Stimulated activated CD4-positive, alpha-beta T cell treated with anti-CD3 and anti-CD28 coated beads, Interleukin-15, amount 100 ng/mL, for 48 hours (primary cell): Measurements from ENCODE around the gene HDLBP.

Experiments
- DNase-seq, 2 donors: peaks; one replicate each; pipeline ENCODE4 v3.0.0-alpha.2; 2020; ENCODE audit warnings: low read depth in 2 of 2

The HDLBP gene

GRCh38 chr2:241249654-241250053 is 65.8 kb downstream of the HDLBP start:
- no peak for DNase-seq

- no peak for DNase-seq
Observed at GRCh38 chr2:241248897-241249296, 66.6 kb downstream of the HDLBP start.

- no peak for DNase-seq
Observed at GRCh38 chr2:241248289-241248688, 67.2 kb downstream of the HDLBP start.

GRCh38 chr2:241244368-241244767 is 71.1 kb downstream of the HDLBP start:
- DNase-seq, result no peak

- DNase-seq, result no peak
Observed at GRCh38 chr2:241242306-241242705, 73.2 kb downstream of the HDLBP start.

- DNase-seq, result no peak
Observed at GRCh38 chr2:241241669-241242068, 73.8 kb downstream of the HDLBP start.

GRCh38 chr2:241240320-241241004 is 75.0 kb downstream of the HDLBP start:
- DNase-seq, result no peak

GRCh38 chr2:241239552-241240202 is 75.8 kb downstream of the HDLBP start:
- DNase-seq, result no peak

- DNase-seq, result no peak
Observed at GRCh38 chr2:241238693-241239198, 76.7 kb downstream of the HDLBP start.

GRCh38 chr2:241237949-241238371 is 77.5 kb downstream of the HDLBP start:
- no peak for DNase-seq

- DNase-seq, result no peak
Observed at GRCh38 chr2:241237047-241237446, 78.4 kb downstream of the HDLBP start.

- DNase-seq, result no peak
Observed at GRCh38 chr2:241235859-241236593, 79.4 kb downstream of the HDLBP start.

- no peak for DNase-seq
Observed at GRCh38 chr2:241234962-241235740, 80.3 kb downstream of the HDLBP start.

GRCh38 chr2:241234066-241234790 is 81.2 kb downstream of the HDLBP start:
- no peak for DNase-seq

- no peak for DNase-seq
Observed at GRCh38 chr2:241232736-241233575, 82.5 kb downstream of the HDLBP start.

- DNase-seq, result no peak
Observed at GRCh38 chr2:241230435-241230834, 85.0 kb downstream of the HDLBP start.

GRCh38 chr2:241229563-241230401 is 85.7 kb downstream of the HDLBP start:
- DNase-seq, result no peak

GRCh38 chr2:241228860-241229516 is 86.5 kb downstream of the HDLBP start:
- no peak for DNase-seq
